Neural cell (in vitro differentiated cells): Measurements from ENCODE around the gene PRICKLE2. TPM values are rescaled to one million over a fixed set of nuclear protein-coding genes. Genes with fewer than 3 reads are reported as not detected.

Source experiments
- H2AFZ ChIP-seq: fragments of 200-600, 300-800 bp; sonication (generic), shearing (Covaris generic); 2 replicates; pipeline ENCODE4 v1.6.0; 2014; ENCODE audit warnings: low read depth, mild to moderate bottlenecking, antibody characterized with exemption, low read length, moderate library complexity
- H3F3A ChIP-seq: fragments of 200-600 bp; shearing (Covaris generic); 2 replicates; pipeline ENCODE4 v1.6.1; 2016; ENCODE audit warnings: mild to moderate bottlenecking, moderate library complexity, mixed read lengths, antibody characterized with exemption, low read length; ENCODE audit not compliant: insufficient read depth, poor library complexity, severe bottlenecking
- H3K27ac ChIP-seq: fragments of 200-600, 300-800 bp; sonication (generic), shearing (Covaris generic); 2 replicates; pipeline ENCODE4 v1.5.1; 2014; ENCODE audit warnings: mild to moderate bottlenecking, low read length, moderate library complexity
- H3K27me3 ChIP-seq: fragments of 300-800, 200-600 bp; sonication (generic), shearing (Covaris generic); 2 replicates; pipeline ENCODE4 v1.6.0; 2014; ENCODE audit warnings: mild to moderate bottlenecking, low read depth, low read length, moderate library complexity; ENCODE audit not compliant: insufficient read depth
- H3K36me3 ChIP-seq: fragments of 300-800, 200-600 bp; sonication (generic), shearing (Covaris generic); 2 replicates; pipeline ENCODE4 v1.5.1; 2014; ENCODE audit warnings: mild to moderate bottlenecking, antibody characterized with exemption, low read length, moderate library complexity; ENCODE audit not compliant: insufficient read depth
- H3K4me2 ChIP-seq: fragments of 300-800, 200-600 bp; sonication (generic), shearing (Covaris generic); 2 replicates; pipeline ENCODE4 v1.6.0; 2014; ENCODE audit warnings: mild to moderate bottlenecking, low read length
- H3K4me3 ChIP-seq: fragments of 300-800, 200-600 bp; sonication (generic), shearing (Covaris generic); 2 replicates; pipeline ENCODE4 v1.5.1; 2014; ENCODE audit warnings: mild to moderate bottlenecking, low read length, moderate library complexity
- H3K79me2 ChIP-seq: fragments of 200-600 bp; shearing (Covaris generic); replicated peaks from 2 replicates; pipeline ENCODE4 v1.6.0; 2014; ENCODE audit warnings: mild to moderate bottlenecking, low read length, moderate library complexity; ENCODE audit not compliant: insufficient read depth
- H3K9ac ChIP-seq: fragments of 300-800, 200-600 bp; sonication (generic), shearing (Covaris generic); 2 replicates; pipeline ENCODE4 v1.6.1; 2016; ENCODE audit warnings: mild to moderate bottlenecking, low read length, mixed read lengths
- H3K9me2 ChIP-seq: fragments of 200-600 bp; shearing (Covaris generic); 2 replicates; pipeline ENCODE4 v1.6.1; 2016; ENCODE audit warnings: mild to moderate bottlenecking, low read length, mixed read lengths; ENCODE audit not compliant: insufficient read depth
- H3K9me3 ChIP-seq: fragments of 200-600, 300-800 bp; sonication (generic), shearing (Covaris generic); 2 replicates; pipeline ENCODE4 v1.6.1; 2016; ENCODE audit warnings: mild to moderate bottlenecking, mixed run types, low read length, moderate library complexity, mixed read lengths
- H4K20me1 ChIP-seq: fragments of 200-600 bp; shearing (Covaris generic); 2 replicates; pipeline ENCODE4 v1.6.1; 2016; ENCODE audit warnings: mild to moderate bottlenecking, mixed run types; ENCODE audit not compliant: insufficient read depth
- CTCF ChIP-seq: fragments of 450-650 bp; IDR thresholded peaks from 2 replicates; pipeline ENCODE4 v1.5.1; 2014; ENCODE audit warnings: antibody characterized with exemption, mild to moderate bottlenecking, moderate library complexity; ENCODE audit not compliant: poor library complexity, severe bottlenecking
- EP300 ChIP-seq: fragments of 450-650 bp; conservative IDR thresholded peaks from 2 replicates; pipeline ENCODE4 v1.6.1; 2014; ENCODE audit warnings: antibody characterized with exemption, mild to moderate bottlenecking, moderate library complexity; ENCODE audit not compliant: poor library complexity, severe bottlenecking
- EZH2 ChIP-seq: fragments of 200-600, 300-800 bp; shearing (Covaris generic), sonication (generic); IDR thresholded peaks from 2 replicates; pipeline ENCODE4 v1.6.1; 2014; ENCODE audit warnings: antibody characterized with exemption, low read length, borderline replicate concordance, mild to moderate bottlenecking; ENCODE audit not compliant: insufficient read depth, poor library complexity, severe bottlenecking
- MXI1 ChIP-seq: fragments of 450-650 bp; conservative IDR thresholded peaks from 2 replicates; pipeline ENCODE4 v1.6.1; 2014; ENCODE audit warnings: antibody characterized with exemption, mild to moderate bottlenecking; ENCODE audit not compliant: poor library complexity, severe bottlenecking
- POLR2AphosphoS5 ChIP-seq: IDR thresholded peaks from 2 replicates; pipeline ENCODE4 v1.6.1; 2012
- RAD21 ChIP-seq: fragments of 450-650 bp; conservative IDR thresholded peaks from 2 replicates; pipeline ENCODE4 v1.6.1; 2014; ENCODE audit warnings: antibody characterized with exemption, mild to moderate bottlenecking, moderate library complexity
- SMC3 ChIP-seq: fragments of 450-650 bp; conservative IDR thresholded peaks from 2 replicates; pipeline ENCODE4 v1.6.1; 2014; ENCODE audit warnings: antibody characterized with exemption, mild to moderate bottlenecking, moderate library complexity; ENCODE audit not compliant: poor library complexity
- TAF1 ChIP-seq: IDR thresholded peaks from 2 replicates; pipeline ENCODE4 v1.6.1; 2012; ENCODE audit warnings: low read depth
- polyA plus RNA-seq: library from polyadenylated mRNA; depleted of rRNA; stranded (reverse); fragments of >200 nt; gene quantifications from 2 replicates; pipeline ENCODE4 v1.2.3, GENCODE V29; 2014
- TF ChIP-seq, protein P1 (sequence below): IDR thresholded peaks from 2 replicates; pipeline ENCODE4 v1.6.1; 2012; ENCODE audit warnings: borderline replicate concordance

The PRICKLE2 gene
- polyA plus RNA-seq, 1 donor from 2014 or later: 8.7 TPM

GRCh38 chr3:64188810-64189560 is 36.3 kb downstream of the PRICKLE2 start:
- no peaks in the 10 kb centered on the region for H3K79me2 ChIP-seq
- no peaks in the 10 kb centered on the region for H3K9me3 ChIP-seq
- H3K4me3 ChIP-seq: no peak overlapping the region
- no peaks in the 10 kb centered on the region for H3K27me3 ChIP-seq
- H3K36me3 ChIP-seq: no peaks in the 10 kb centered on the region
- TF ChIP-seq EP300 (peak; percentile 99), TAF1 (no peak), EZH2 (no peak), POLR2AphosphoS5 (peak; percentile 83), SMC3 (peak; percentile 43), RAD21 (peak; percentile 50), CTCF (peak; percentile 48), MXI1 (no peak)
- TF ChIP-seq, protein P1, sequence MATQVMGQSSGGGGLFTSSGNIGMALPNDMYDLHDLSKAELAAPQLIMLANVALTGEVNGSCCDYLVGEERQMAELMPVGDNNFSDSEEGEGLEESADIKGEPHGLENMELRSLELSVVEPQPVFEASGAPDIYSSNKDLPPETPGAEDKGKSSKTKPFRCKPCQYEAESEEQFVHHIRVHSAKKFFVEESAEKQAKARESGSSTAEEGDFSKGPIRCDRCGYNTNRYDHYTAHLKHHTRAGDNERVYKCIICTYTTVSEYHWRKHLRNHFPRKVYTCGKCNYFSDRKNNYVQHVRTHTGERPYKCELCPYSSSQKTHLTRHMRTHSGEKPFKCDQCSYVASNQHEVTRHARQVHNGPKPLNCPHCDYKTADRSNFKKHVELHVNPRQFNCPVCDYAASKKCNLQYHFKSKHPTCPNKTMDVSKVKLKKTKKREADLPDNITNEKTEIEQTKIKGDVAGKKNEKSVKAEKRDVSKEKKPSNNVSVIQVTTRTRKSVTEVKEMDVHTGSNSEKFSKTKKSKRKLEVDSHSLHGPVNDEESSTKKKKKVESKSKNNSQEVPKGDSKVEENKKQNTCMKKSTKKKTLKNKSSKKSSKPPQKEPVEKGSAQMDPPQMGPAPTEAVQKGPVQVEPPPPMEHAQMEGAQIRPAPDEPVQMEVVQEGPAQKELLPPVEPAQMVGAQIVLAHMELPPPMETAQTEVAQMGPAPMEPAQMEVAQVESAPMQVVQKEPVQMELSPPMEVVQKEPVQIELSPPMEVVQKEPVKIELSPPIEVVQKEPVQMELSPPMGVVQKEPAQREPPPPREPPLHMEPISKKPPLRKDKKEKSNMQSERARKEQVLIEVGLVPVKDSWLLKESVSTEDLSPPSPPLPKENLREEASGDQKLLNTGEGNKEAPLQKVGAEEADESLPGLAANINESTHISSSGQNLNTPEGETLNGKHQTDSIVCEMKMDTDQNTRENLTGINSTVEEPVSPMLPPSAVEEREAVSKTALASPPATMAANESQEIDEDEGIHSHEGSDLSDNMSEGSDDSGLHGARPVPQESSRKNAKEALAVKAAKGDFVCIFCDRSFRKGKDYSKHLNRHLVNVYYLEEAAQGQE: no peak
- H3K9me2 ChIP-seq: no peaks in the 10 kb centered on the region
- no peaks in the 10 kb centered on the region for H4K20me1 ChIP-seq
- H3K4me2 ChIP-seq: no peak overlapping the region
- no peak overlapping the region for H2AFZ ChIP-seq
- peak overlapping the region; percentile 9 for H3K9ac ChIP-seq
- H3K27ac ChIP-seq: peak overlapping the region; percentile 75
- peaks cover 3% of the 10 kb centered on the region for H3F3A ChIP-seq

GRCh38 chr3:64187065-64187959 is 38.0 kb downstream of the PRICKLE2 start:
- Histone ChIP-seq H3K9me2 (no peaks in the 10 kb centered on the region), H3K36me3 (no peaks in the 10 kb centered on the region), H3K27ac (peak overlapping the region; percentile 75), H3K9ac (peak overlapping the region; percentile 22), H3K79me2 (no peaks in the 10 kb centered on the region), H3K27me3 (no peaks in the 10 kb centered on the region), H2AFZ (no peak overlapping the region), H3K4me3 (no peak overlapping the region), H4K20me1 (no peaks in the 10 kb centered on the region), H3K4me2 (no peak overlapping the region), H3F3A (peaks cover 3% of the 10 kb centered on the region), H3K9me3 (no peaks in the 10 kb centered on the region)
- TF ChIP-seq SMC3 (no peak), MXI1 (no peak), RAD21 (no peak), POLR2AphosphoS5 (peak; percentile 22), EP300 (peak; percentile 40)
- TF ChIP-seq, protein P1: peak; percentile 87
